SK-N-SH treated with all-trans-retinoic acid at 6 μM for 48 hours (cell line): ENCODE measurements around the gene CPEB1.

Experiments used
- ARNTL ChIP-seq: fragments of 450-650 bp; formaldehyde crosslinking; IDR thresholded peaks from 2 replicates; pipeline ENCODE4 v1.5.0; 2020; ENCODE audit warnings: low read depth, mild to moderate bottlenecking, moderate library complexity, borderline replicate concordance
- BACH2 ChIP-seq: fragments of 250-450 bp; sonication (Bioruptor Pico); IDR thresholded peaks from 2 replicates; pipeline ENCODE4 v1.9.0; 2021; ENCODE audit warnings: mild to moderate bottlenecking, borderline replicate concordance
- CSDC2 ChIP-seq: fragments of 250-450 bp; sonication (Bioruptor Pico); IDR thresholded peaks from 2 replicates; pipeline ENCODE4 v1.5.0; 2020; ENCODE audit warnings: mild to moderate bottlenecking, moderate library complexity
- GLIS3 ChIP-seq: fragments of 250-450 bp; sonication (Bioruptor Pico); IDR thresholded peaks from 2 replicates; pipeline ENCODE4 v1.5.0; 2020; ENCODE audit warnings: mild to moderate bottlenecking, moderate library complexity
- OSR1 ChIP-seq: fragments of 250-450 bp; sonication (Bioruptor Pico); IDR thresholded peaks from 2 replicates; pipeline ENCODE4 v1.8.0; 2022; ENCODE audit warnings: moderate library complexity, mild to moderate bottlenecking, inconsistent platforms
- SNAI2 ChIP-seq: fragments of 250-450 bp; sonication (Bioruptor Pico); IDR thresholded peaks from 2 replicates; pipeline ENCODE4 v1.5.0; 2020; ENCODE audit warnings: mild to moderate bottlenecking, moderate library complexity
- TOX ChIP-seq: fragments of 250-450 bp; sonication (Bioruptor Pico); IDR thresholded peaks from 2 replicates; pipeline ENCODE4 v1.8.0; 2021; ENCODE audit warnings: mild to moderate bottlenecking, moderate library complexity, borderline replicate concordance
- ZFP3 ChIP-seq: fragments of 250-450 bp; sonication (Bioruptor Pico); IDR thresholded peaks from 2 replicates; pipeline ENCODE4 v1.5.0; 2020; ENCODE audit warnings: mild to moderate bottlenecking, moderate library complexity
- ZNF70 ChIP-seq: fragments of 450-650 bp; formaldehyde crosslinking; IDR thresholded peaks from 2 replicates; pipeline ENCODE4 v1.5.0; 2020; ENCODE audit warnings: mild to moderate bottlenecking, moderate library complexity
- ZNF8 ChIP-seq: fragments of 450-650 bp; formaldehyde crosslinking; IDR thresholded peaks from 2 replicates; pipeline ENCODE4 v1.5.0; 2020; ENCODE audit warnings: mild to moderate bottlenecking, moderate library complexity
- TF ChIP-seq, protein P1 (sequence below): fragments of 250-450 bp; sonication (Bioruptor Pico); IDR thresholded peaks from 2 replicates; pipeline ENCODE4 v1.8.0; 2020; ENCODE audit warnings: mild to moderate bottlenecking, moderate library complexity, borderline replicate concordance

DNA sequence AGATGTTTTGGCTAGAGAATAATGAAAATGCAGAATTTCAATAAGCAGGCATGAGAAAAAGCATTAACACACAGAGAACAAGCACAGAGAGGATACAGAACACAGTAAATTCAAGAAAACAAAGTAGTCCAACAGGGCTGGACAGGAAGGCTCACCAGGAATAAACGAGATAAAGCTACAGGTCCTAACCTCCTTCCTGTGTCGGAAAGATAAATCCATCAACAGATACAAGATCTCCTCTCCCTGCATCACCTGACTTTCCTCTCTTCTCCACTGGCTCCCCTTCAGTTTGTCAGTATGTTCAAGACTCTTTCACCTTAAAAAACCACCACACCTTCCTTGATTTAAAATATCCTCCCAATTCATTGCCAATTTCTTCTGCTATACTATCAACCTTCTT is 11.4 kb downstream of the CPEB1 start:
- TF ChIP-seq, protein P1, sequence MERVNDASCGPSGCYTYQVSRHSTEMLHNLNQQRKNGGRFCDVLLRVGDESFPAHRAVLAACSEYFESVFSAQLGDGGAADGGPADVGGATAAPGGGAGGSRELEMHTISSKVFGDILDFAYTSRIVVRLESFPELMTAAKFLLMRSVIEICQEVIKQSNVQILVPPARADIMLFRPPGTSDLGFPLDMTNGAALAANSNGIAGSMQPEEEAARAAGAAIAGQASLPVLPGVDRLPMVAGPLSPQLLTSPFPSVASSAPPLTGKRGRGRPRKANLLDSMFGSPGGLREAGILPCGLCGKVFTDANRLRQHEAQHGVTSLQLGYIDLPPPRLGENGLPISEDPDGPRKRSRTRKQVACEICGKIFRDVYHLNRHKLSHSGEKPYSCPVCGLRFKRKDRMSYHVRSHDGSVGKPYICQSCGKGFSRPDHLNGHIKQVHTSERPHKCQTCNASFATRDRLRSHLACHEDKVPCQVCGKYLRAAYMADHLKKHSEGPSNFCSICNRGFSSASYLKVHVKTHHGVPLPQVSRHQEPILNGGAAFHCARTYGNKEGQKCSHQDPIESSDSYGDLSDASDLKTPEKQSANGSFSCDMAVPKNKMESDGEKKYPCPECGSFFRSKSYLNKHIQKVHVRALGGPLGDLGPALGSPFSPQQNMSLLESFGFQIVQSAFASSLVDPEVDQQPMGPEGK (CRISPR knock-in tag) = no peak
- TF ChIP-seq GLIS3 (CRISPR knock-in tag) (no peak), CSDC2 (CRISPR knock-in tag) (no peak), BACH2 (no peak), OSR1 (CRISPR knock-in tag) (no peak), SNAI2 (no peak), ZFP3 (CRISPR knock-in tag) (no peak), TOX (no peak), ARNTL (CRISPR knock-in tag) (no peak), ZNF8 (CRISPR knock-in tag) (no peak), ZNF70 (CRISPR knock-in tag) (no peak)
